GM21360 (cell line): ENCODE data around the gene TBC1D16.
"Not testable (repeated sequence)": the region's sequence is repeated elsewhere in the genome, so short reads cannot be mapped to it uniquely, and the experiment has no call there.

Experiments used
- ATAC-seq: cut with Tn5 transposase; IDR thresholded peaks from one replicate; pipeline ENCODE4 v1.9.1; 2021; ENCODE audit warnings: mild to moderate bottlenecking, moderate library complexity; ENCODE audit not compliant: unreplicated experiment

The TBC1D16 gene

GRCh38 chr17:79977161-79977631 is 58.5 kb downstream of the TBC1D16 start:
- ATAC-seq, result no peak

- ATAC-seq, result no peak
These were observed 59.2 kb downstream of the TBC1D16 start for GRCh38 chr17:79976451-79976850.

DNA sequence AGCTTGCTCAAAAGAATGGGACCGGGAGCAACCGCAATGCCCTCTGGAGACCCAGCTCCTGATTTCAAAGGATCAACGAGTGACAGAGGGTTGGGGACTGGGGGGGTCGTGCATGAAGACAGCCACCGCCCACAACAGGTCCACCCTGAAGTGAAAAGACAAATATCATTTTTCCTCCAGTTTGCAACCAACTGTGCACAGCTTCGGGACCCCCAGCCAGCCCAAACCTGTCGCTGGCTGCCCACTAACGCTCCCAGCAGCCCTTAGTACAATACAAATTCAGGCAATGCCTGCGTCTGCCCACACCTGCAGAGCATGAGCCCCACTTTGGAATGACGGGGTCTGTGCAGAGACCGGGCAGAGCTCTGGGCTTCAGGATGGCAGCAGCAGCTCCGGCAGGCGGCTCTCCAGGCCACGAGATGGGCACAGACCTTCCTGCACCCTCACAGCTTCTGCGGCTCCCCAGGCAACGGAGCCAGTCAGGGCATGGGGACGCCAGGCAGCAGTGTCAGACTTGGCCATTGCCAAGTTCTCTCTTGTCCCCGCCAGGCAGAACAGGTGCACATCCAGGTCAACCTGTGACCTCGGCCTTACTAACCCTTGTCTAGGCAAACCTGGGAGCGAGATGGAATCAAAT is 60.1 kb downstream of the TBC1D16 start:
- no peak for ATAC-seq

- ATAC-seq, result no peak
These were observed 60.8 kb downstream of the TBC1D16 start for GRCh38 chr17:79974566-79975497.

DNA sequence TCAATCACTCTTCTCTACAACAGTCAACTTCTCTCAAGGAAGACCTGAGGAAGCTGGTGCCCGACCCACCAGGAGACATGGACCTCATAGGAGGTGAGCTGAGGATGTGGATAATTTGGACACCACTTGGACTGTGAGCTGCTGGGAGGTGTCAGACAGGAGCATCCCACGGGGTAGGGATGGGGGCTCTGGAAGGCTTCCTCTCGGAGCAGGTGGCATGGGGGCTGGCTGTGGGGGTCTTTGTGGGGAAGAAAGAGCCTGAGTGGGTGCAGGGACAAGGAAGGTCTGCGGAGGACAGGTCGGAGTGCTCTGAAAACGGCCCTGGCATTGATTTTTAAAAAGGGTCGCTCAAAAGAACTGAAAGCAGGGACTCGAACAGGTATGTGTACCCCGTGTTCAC is 64.0 kb downstream of the TBC1D16 start:
- ATAC-seq, result no peak

DNA sequence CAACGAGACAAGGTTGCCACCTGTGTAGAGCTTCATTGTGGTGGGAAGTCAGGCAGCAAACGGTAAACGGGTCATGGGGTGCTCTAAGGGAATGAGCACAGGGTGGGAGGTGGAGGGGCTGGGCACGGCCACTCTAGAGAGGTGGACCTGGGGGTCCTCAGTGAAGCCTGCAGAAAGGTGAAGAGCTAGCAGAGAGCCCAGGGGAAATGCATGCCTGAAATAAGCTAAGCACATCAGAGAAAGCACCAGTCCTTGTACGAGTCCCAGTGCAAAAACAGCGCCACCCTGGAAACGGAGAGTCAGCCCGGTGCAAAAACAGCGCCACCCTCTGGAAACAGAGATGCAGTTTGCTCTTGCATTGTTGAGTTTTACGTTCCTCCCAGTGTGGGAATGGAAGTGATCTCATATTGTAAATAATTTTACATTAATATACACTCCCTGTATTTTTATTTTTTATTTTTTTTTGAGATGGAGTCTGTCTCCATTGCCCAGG is 65.0 kb downstream of the TBC1D16 start:
- ATAC-seq, result no peak

DNA sequence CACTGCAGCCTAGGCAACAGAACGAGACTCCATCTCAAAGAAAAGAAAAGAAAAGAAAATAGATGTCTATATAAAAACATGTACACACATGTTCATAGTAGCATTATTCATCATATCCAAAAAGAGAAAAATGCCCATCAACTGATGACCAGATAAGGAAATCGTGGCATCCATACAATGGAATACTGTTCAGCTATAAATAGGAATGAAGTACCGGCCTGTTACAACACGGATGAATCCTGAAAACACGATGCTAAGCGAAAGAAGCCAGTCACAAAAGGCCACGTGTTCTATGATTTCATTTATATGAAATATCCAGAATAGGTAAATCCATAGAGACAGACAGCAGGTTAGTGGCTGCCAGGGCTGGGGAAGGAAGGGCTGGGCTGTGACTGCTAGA is 65.8 kb downstream of the TBC1D16 start:
- ATAC-seq, result no peak

GRCh38 chr17:79968116-79968515 is 67.6 kb downstream of the TBC1D16 start:
- no peak for ATAC-seq

GRCh38 chr17:79966681-79967080 is 69.0 kb downstream of the TBC1D16 start:
- ATAC-seq, result no peak

GRCh38 chr17:79965806-79966205 is 69.9 kb downstream of the TBC1D16 start:
- no peak for ATAC-seq

GRCh38 chr17:79962467-79962866 is 73.2 kb downstream of the TBC1D16 start:
- not testable (repeated sequence) for ATAC-seq

GRCh38 chr17:79961567-79961966 is 74.1 kb downstream of the TBC1D16 start:
- not testable (repeated sequence) for ATAC-seq

DNA sequence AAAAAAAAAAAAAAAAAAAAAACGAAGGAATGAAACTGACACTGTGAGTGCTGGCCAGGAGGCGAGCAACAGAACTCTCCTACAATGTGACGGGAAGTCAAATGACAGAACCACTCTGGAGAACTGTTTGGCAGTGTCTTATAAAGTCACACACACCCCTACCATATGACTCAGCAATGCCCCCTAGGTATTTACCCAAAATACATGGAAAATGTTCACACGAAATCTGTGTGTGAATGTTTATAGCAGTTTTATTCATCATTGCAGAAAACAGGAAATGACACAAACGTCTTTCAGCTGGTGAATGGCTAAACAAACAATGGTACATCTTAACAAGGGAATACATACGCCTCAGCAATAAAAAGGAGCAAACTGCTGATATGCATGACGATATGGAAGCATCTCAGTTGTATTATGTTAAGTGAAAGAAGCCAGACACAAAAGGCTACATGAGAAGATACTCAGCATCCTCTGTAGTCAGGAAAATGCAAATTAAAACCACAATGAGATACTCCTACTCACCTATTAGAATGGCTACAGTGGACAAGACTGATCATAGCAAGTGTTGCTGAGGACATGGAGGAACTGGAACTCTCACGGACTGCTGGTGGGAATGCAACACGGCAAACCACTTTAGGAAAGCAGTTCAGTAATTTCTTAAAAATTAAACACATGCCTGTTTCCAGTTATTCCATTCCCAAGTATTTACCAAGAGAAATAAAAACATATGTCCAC is 74.7 kb downstream of the TBC1D16 start:
- ATAC-seq, result no peak

- no peak for ATAC-seq
These were observed 76.6 kb downstream of the TBC1D16 start for GRCh38 chr17:79959042-79959441.

- no peak for ATAC-seq
These were observed 78.8 kb downstream of the TBC1D16 start for GRCh38 chr17:79956853-79957252.

DNA sequence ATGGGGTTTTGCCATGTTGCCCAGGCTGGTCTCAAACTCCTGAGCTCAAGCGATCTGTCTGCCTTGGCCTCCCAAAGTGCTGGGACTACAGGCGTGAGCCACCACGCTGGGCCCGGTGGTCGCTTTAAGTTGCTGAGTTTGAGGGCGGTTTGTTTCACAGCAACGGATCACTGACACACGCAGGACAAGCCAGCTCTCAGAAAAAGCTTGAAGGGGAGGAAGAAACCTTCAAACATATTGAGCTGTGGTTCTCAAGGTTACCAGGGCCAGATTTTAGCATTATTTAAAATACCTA is 79.3 kb downstream of the TBC1D16 start:
- ATAC-seq, result not testable (repeated sequence)

GRCh38 chr17:79955691-79956440 is 79.8 kb downstream of the TBC1D16 start:
- no peak for ATAC-seq

- no peak for ATAC-seq
These were observed 80.5 kb downstream of the TBC1D16 start for GRCh38 chr17:79955167-79955549.

DNA sequence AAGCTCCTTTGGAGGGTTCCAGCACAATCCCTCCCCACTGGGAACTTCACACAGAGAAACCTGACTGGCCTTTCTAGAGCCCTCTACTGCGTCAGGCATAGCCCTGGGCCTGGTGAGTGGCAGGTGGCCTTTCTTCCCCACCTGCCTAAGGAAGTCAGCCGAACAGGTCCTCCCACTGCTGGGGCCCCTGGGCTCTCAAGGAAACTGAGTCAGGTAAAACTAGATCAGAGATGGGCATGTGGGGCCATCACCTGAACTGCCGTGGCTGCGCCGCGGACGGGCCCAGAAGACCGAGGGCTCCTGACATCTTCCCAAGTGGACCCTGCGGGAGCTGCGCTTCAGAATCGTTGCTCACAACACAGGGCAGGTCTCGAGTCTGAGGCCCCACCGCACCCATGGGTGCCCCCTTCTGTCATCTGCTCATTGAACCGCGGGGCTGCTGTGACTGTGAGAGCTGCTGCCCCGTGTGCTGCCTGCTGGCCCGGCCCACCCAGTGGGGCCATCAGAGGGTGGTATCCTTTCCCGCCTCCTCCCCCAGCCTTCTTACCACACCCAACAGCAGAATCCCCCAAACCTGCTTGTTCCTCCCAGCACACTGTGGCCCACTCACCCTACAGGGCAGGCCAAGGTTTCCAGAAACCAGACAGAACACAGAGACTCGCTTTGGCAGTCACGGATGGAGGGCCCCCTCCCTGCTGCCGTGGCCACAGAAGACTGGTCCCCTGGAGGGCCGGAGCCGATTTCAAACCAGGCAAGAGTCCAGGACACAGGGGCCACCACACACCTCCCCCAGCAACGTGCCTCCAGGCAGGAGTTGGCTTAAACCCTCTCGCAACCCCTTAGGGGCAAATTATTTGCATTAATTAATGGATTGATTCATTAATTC is 81.1 kb downstream of the TBC1D16 start:
- no peak for ATAC-seq

DNA sequence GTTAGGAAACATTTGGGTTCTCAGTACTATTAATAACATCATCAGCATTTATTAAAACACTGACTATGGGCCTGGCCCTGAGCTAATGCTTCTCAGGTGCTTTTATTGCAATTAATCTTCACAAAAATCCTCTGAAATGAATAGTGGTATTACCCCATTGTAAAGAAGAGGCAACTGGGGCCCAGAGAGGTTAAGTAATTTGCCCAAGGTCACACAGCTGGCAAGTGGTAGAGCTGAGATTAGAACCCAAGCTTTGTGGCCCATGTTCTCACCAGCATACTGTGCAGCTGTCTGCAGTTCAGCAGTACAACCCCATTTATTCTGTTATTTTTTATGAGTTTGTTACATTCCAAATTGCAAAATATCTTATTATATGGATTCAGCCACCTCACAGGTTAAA is 82.3 kb downstream of the TBC1D16 start:
- ATAC-seq, result no peak
